ENCODE results near the gene VIP.

Gene VIP

GRCh38 chr6:152804150-152804549 lies 53.6 kb downstream of the VIP start:
- Histone ChIP-seq H3K36me3 (ENCODE audit: control insufficient read depth, low read length) (no peaks in the 10 kb centered on the region), H3F3A (ENCODE audit: control insufficient read depth, insufficient read depth) (no peaks in the 10 kb centered on the region), H4K20me1 (ENCODE audit: control insufficient read depth, insufficient read depth, low read depth, low read length) (no peaks in the 10 kb centered on the region), H3K27me3 (ENCODE audit: control insufficient read depth, low read length) (no peaks in the 10 kb centered on the region), H3K9me3 (ENCODE audit: control insufficient read depth, insufficient read depth, low read length) (no peaks in the 10 kb centered on the region), H3K4me1 (ENCODE audit: control insufficient read depth, low read length) (no peaks in the 10 kb centered on the region), H3K27ac (ENCODE audit: low read depth, low read length) (no peak overlapping the region), H3K4me2 (ENCODE audit: low read length) (no peak overlapping the region), H3K4me3 (ENCODE audit: low read length) (no peak overlapping the region), H3K79me2 (ENCODE audit: control insufficient read depth, low read length) (no peaks in the 10 kb centered on the region), H3K9me2 (replicated peaks; ENCODE audit: control insufficient read depth, low read length) (no peaks in the 10 kb centered on the region)
- no peak for TF ChIP-seq EZH2phosphoT487 (IDR thresholded peaks at IDR 0.05; ENCODE audit: borderline replicate concordance, low read length)
- TF ChIP-seq, protein P1, sequence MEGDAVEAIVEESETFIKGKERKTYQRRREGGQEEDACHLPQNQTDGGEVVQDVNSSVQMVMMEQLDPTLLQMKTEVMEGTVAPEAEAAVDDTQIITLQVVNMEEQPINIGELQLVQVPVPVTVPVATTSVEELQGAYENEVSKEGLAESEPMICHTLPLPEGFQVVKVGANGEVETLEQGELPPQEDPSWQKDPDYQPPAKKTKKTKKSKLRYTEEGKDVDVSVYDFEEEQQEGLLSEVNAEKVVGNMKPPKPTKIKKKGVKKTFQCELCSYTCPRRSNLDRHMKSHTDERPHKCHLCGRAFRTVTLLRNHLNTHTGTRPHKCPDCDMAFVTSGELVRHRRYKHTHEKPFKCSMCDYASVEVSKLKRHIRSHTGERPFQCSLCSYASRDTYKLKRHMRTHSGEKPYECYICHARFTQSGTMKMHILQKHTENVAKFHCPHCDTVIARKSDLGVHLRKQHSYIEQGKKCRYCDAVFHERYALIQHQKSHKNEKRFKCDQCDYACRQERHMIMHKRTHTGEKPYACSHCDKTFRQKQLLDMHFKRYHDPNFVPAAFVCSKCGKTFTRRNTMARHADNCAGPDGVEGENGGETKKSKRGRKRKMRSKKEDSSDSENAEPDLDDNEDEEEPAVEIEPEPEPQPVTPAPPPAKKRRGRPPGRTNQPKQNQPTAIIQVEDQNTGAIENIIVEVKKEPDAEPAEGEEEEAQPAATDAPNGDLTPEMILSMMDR (IDR thresholded peaks at IDR 0.05; ENCODE audit: low read depth, low read length, poor library complexity, severe bottlenecking) = no peak

All from DOHH2 (cell line).